Esophagus (tissue), 2 donors: ENCODE data around the gene RAB22A. TPM values are rescaled to one million over a fixed set of nuclear protein-coding genes. Genes with fewer than 3 reads are reported as not detected.

Experiments
- H3K27ac ChIP-seq, 2 donors: one replicate each; pipeline ENCODE4 v1.5.1; 2013; ENCODE audit warnings: low read depth in 2 of 2, mild to moderate bottlenecking in 2 of 2, inconsistent platforms in 1 of 2, low read length in 1 of 2, moderate library complexity in 1 of 2
- H3K27me3 ChIP-seq, 2 donors: one replicate each; pipeline ENCODE4 v1.6.1; 2013; ENCODE audit warnings: low read length in 2 of 2, control low read depth in 1 of 2, mild to moderate bottlenecking in 1 of 2; ENCODE audit not compliant: insufficient read depth in 2 of 2, control insufficient read depth in 1 of 2
- H3K36me3 ChIP-seq, 2 donors: one replicate each; pipeline ENCODE4 v1.6.1; 2013; ENCODE audit warnings: low read length in 1 of 2; ENCODE audit not compliant: control insufficient read depth in 2 of 2, insufficient read depth in 2 of 2
- H3K4me1 ChIP-seq, 2 donors: one replicate each; pipeline ENCODE4 v1.6.1; 2013; ENCODE audit warnings: low read length in 1 of 2; ENCODE audit not compliant: control insufficient read depth in 2 of 2, insufficient read depth in 2 of 2
- H3K4me3 ChIP-seq, 2 donors: one replicate each; pipeline ENCODE4 v1.5.1; 2013; ENCODE audit warnings: low read length in 2 of 2, mild to moderate bottlenecking in 2 of 2, low read depth in 1 of 2, moderate library complexity in 1 of 2
- H3K9me3 ChIP-seq, 2 donors: one replicate each; pipeline ENCODE4 v1.6.1; 2013; ENCODE audit warnings: mild to moderate bottlenecking in 2 of 2, low read depth in 1 of 2, low read length in 1 of 2, moderate library complexity in 1 of 2; ENCODE audit not compliant: control insufficient read depth in 2 of 2, insufficient read depth in 1 of 2
- WGBS, 2 donors: extraction: QIAGEN DNeasy Blood & Tissue Kit; methylation state at CpG; one replicate each; pipeline ENCODE4 v1.1.7; 2013; 5-methylcytosine and 5-hydroxymethylcytosine counted together
- polyA plus RNA-seq, 2 donors: library from polyadenylated mRNA; stranded (reverse); fragments of 200-250 nt; gene quantifications; one replicate each; pipeline ENCODE4 v1.2.3, GENCODE V29; 2013
- donor health status: healthy with polysubstance abuse.
- donor health status: Bipolar disorder and iron deficiency.

The RAB22A gene
- polyA plus RNA-seq, 2 donors, result 9.4 to 9.7 TPM

DNA sequence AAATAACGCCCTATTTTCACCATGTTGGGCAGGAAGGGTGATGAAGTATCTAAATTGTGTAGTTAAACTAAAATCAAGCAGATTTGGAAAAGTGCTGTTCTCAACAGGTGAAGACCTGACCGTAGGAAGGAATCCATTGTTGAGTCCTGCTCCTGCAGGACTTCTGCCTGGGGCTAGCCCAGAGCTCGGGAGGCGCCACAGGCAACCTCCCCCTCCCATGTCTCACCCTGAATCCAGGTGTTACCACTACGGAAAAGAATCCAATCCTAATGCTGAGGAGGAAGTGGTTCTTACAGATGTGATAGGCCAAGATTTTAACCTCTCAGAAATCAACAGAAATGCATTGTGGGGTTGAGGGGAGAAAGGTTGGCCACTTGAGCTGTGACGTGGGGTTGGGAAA is 30.2 kb downstream of the RAB22A start:
- H3K36me3 ChIP-seq, result peaks cover 0 to 8% of the 10 kb centered on the region in 2 donors
- peaks cover 4 to 6% of the 10 kb centered on the region in 2 donors for H3K4me1 ChIP-seq
- no peak overlapping the region for H3K27ac ChIP-seq
- H3K9me3 ChIP-seq, result no peaks in the 10 kb centered on the region
- WGBS, 2 donors, result 89 to 94% methylated on average over 6 of the region's 6 CpGs
- H3K4me3 ChIP-seq, result no peak overlapping the region
- no peaks in the 10 kb centered on the region for H3K27me3 ChIP-seq

DNA sequence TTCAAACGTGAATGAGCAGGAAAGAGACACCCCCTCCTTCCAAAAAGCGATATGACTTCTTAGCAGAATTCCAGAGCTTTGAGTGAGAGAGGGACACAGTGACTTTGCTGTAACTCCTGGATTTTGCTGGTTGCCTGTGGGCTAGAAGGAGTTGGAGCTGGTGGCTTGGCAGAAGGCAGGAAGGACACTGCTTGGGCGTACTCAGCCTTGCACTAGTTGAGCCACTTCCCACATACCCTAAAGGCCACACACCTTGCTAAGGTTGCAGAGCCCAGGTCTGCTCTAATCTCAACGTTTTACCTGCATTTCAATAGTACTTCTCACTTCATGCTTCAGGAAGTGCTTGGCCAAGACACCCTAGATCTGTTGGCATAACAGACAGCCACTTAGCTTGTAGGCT is 30.6 kb downstream of the RAB22A start:
- no peak overlapping the region for H3K27ac ChIP-seq
- no peaks in the 10 kb centered on the region for H3K9me3 ChIP-seq
- WGBS, 2 donors, result 90 to 91% methylated on average over 4 of the region's 4 CpGs
- peaks cover 0 to 10% of the 10 kb centered on the region in 2 donors for H3K36me3 ChIP-seq
- H3K4me3 ChIP-seq, result no peak overlapping the region
- peaks cover 4 to 6% of the 10 kb centered on the region in 2 donors for H3K4me1 ChIP-seq
- no peaks in the 10 kb centered on the region for H3K27me3 ChIP-seq

DNA sequence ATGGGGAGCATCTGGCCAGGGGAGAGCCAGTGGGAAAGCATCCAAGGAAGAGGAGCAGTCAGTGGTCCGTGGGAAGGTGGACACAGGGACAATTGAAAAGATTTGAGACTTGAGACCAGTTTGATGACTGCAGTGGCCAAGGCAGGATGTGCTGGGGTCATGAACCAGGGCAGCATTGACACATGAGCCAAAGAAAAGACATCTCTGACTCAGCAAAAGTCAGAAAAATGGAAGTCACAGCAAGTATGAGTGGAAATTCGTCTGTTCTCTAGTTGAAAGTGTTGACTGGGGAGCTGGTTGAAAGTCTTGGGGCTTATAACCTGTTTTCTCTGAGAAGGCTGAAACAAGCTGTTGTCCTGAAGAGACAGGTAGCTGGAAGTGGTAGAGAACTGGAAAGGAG is 31.3 kb downstream of the RAB22A start:
- Histone ChIP-seq H3K4me3 (no peak overlapping the region), H3K9me3 (no peaks in the 10 kb centered on the region), H3K4me1 (peaks cover 4 to 6% of the 10 kb centered on the region in 2 donors), H3K27ac (no peak overlapping the region), H3K27me3 (no peaks in the 10 kb centered on the region), H3K36me3 (peaks cover 4 to 15% of the 10 kb centered on the region in 2 donors)
- 84 to 93% methylated on average over 2 of the region's 2 CpGs for WGBS, 2 donors

DNA sequence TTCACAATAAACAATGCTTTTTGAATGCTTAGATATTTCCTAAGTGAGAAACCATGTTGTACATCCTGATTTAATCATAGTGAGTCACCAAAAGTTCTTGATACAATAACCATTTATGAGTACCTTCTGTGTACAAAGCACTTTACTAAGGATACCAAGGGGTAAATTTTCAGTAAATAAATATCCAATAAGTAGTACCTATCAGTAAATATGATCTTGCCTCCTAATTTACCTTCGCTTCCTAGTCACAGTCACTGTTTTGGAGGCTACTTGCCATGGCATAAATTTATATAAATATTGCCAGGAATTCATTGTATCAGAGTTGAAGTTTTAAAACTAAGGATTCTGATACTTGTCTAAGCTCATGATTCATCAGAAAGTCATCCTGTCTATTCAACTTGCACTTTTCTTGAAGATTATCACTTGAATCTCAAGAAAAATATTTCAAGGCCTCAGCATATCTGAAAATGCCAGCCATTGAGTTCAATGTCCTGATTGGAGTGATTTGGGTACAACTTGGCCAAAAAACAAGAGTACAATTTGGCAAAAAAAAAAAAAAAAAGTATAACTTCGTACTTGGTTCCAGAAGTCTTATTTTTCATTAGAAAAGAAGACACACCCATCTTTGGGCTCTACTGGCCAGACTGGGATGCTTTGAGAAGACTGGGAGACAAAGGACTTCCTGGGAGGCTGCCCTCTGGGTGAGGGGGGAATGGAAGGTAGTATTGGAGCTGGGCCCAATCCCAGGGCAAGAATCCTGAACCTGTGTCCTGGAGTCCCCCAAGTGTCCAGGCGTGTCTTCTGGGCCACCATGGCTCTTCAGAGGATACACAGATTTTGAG is 32.8 kb downstream of the RAB22A start:
- Histone ChIP-seq H3K4me3 (no peak overlapping the region), H3K36me3 (peaks cover 10 to 17% of the 10 kb centered on the region in 2 donors), H3K9me3 (no peaks in the 10 kb centered on the region), H3K4me1 (peaks cover 4 to 6% of the 10 kb centered on the region in 2 donors), H3K27me3 (no peaks in the 10 kb centered on the region), H3K27ac (no peak overlapping the region)
- WGBS, 2 donors, result 82 to 86% methylated on average over 3 of the region's 3 CpGs

DNA sequence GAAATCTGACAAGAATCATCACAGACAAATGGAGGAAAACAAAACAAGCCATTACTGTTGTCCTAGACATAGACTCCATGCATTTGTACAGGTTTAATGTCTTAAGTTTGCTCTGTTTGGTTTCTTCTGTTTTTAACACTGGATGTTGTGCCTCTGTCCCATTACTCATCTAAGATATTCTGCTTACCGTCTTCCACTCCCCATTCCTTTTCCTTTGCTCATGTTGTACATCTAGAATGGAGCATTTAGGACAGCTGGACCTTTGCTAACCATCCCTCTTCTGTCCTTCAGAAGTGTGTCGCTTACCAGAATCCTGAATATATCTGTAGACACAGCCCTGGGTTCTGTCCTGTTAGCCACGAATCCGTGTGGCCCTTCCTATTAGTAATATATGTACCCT is 35.2 kb downstream of the RAB22A start:
- WGBS, 2 donors, result 93 to 96% methylated on average over 4 of the region's 4 CpGs
- Histone ChIP-seq H3K4me1 (peaks cover 4 to 6% of the 10 kb centered on the region in 2 donors), H3K4me3 (no peak overlapping the region), H3K27ac (no peak overlapping the region), H3K27me3 (no peaks in the 10 kb centered on the region), H3K36me3 (peaks cover 10 to 17% of the 10 kb centered on the region in 2 donors), H3K9me3 (no peaks in the 10 kb centered on the region)

DNA sequence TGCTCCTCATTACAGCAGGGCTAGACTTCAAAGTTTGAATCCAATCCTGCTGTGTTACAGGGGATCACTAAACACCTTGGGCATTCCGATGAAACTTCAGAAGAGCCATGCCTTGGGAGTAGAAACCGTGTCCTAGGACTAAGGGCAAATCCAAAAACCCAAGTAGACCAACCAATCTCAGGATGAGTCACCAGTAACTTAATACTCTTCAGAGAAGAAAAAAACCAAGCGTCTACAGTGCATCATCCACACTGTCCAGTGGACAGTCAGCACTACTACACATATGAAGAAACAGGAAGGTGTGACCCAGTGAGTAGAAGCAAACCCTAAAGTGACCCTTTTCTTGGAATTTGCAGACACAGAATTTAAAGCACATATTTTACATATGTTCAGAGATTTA is 40.1 kb downstream of the RAB22A start:
- Histone ChIP-seq H3K4me3 (no peak overlapping the region), H3K4me1 (no peaks in the 10 kb centered on the region), H3K27me3 (no peaks in the 10 kb centered on the region), H3K9me3 (no peaks in the 10 kb centered on the region), H3K27ac (no peak overlapping the region), H3K36me3 (peaks cover 12 to 13% of the 10 kb centered on the region in 2 donors)
- WGBS, 2 donors, result 85 to 86% methylated on average over 3 of the region's 3 CpGs

DNA sequence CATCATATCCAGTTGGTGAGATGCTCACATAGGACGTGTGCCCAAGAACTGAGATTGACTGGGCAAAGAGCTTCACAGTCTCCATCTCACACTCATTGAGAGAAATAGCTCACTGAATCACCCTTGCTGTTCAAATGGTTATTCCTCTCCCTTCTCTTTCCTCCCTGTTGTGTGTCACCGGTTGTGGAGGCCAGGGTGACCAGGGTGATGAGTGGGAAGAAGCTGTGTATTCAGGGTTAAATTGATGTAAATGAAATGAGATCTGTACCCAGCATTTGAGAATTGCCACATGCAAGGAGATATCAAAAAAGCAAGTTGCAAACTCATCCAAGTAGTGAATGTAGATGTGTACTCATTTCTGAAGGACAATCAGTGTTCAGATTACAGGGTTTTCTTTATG is 43.0 kb downstream of the RAB22A start:
- Histone ChIP-seq H3K4me3 (no peak overlapping the region), H3K27ac (no peak overlapping the region), H3K36me3 (peaks cover 10% of the 10 kb centered on the region in 2 donors), H3K27me3 (no peaks in the 10 kb centered on the region), H3K4me1 (peaks cover 0 to 2% of the 10 kb centered on the region in 2 donors), H3K9me3 (no peaks in the 10 kb centered on the region)
- 87 to 93% methylated on average over 2 of the region's 2 CpGs for WGBS, 2 donors

DNA sequence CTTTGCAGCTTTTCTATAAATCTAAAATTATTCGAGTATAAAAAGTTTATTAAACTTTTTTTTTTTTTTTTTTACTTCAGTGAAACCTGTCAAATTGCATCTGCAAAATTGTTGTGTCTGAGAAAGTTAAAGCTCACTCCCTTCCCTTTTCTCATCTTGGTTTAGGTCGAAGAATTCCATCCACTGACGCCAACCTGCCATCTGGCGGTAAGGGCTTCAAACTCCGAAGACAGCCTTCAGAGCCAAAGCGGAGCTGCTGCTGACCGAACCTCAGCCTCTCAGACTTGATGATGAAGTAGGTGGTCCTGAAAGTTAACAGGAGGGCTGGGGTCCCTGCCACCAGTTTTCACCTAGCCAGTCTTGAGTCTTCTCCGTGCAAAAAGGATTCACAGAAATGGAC is 49.9 kb downstream of the RAB22A start:
- WGBS, 2 donors, result 87 to 88% methylated on average over 8 of the region's 8 CpGs
- H3K27me3 ChIP-seq, result no peaks in the 10 kb centered on the region
- peaks cover 0 to 2% of the 10 kb centered on the region in 2 donors for H3K4me1 ChIP-seq
- H3K36me3 ChIP-seq, result peaks cover 9 to 14% of the 10 kb centered on the region in 2 donors
- no peak overlapping the region for H3K27ac ChIP-seq
- no peak overlapping the region for H3K4me3 ChIP-seq
- no peaks in the 10 kb centered on the region for H3K9me3 ChIP-seq

DNA sequence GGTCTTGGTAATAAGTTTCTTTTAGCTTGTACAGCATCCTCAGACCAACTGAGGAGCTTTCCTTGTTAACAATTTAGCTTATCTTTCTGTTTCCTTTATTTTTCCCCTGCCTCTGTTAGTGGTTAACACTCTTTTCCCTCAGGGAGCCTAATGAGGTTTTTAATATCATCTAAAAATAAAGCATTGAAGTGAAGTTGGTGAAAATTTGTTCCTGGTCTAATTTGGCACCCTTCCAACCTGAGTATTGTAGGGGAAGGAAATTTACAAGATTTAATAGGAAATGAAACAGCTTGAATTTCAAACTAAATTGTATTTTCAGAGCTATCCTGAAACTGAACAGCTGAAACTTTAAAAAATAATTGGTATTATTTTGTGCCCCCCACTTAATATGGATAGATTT is 51.4 kb downstream of the RAB22A start:
- no peak overlapping the region for H3K27ac ChIP-seq
- H3K27me3 ChIP-seq, result no peaks in the 10 kb centered on the region
- peaks cover 0 to 5% of the 10 kb centered on the region in 2 donors for H3K36me3 ChIP-seq
- no peaks in the 10 kb centered on the region for H3K4me1 ChIP-seq
- H3K9me3 ChIP-seq, result no peaks in the 10 kb centered on the region
- no peak overlapping the region for H3K4me3 ChIP-seq
